HPDE6-E6E7 (cell line): ENCODE results near the gene DDX11.
"Not testable (repeated sequence)": the region's sequence is repeated elsewhere in the genome, so short reads cannot be mapped to it uniquely, and the experiment has no call there.

Experiments
- DNase-seq: peaks from one replicate; pipeline ENCODE4 v3.0.0; 2011; ENCODE audit warnings: missing footprints; ENCODE audit errors: extremely low spot score

DDX11 gene

GRCh38 chr12:31067656-31068055 is 6.0 kb upstream of the DDX11 start:
- DNase-seq, result not testable (repeated sequence)

GRCh38 chr12:31070971-31071740 is 2.5 kb upstream of the DDX11 start:
- not testable (repeated sequence) for DNase-seq

- not testable (repeated sequence) for DNase-seq
Observed at GRCh38 chr12:31072962-31073361, 698 bp upstream of the DDX11 start.

- DNase-seq, result not testable (repeated sequence)
Observed at GRCh38 chr12:31074333-31074874, 744 bp downstream of the DDX11 start.

- not testable (repeated sequence) for DNase-seq
Observed at GRCh38 chr12:31076150-31076549, 2.5 kb downstream of the DDX11 start.

GRCh38 chr12:31077095-31077494 is 3.4 kb downstream of the DDX11 start:
- not testable (repeated sequence) for DNase-seq

GRCh38 chr12:31077998-31078397 is 4.3 kb downstream of the DDX11 start:
- DNase-seq, result not testable (repeated sequence)

- DNase-seq, result not testable (repeated sequence)
Observed at GRCh38 chr12:31079421-31079820, 5.8 kb downstream of the DDX11 start.

GRCh38 chr12:31080221-31080620 is 6.6 kb downstream of the DDX11 start:
- not testable (repeated sequence) for DNase-seq

- DNase-seq, result not testable (repeated sequence)
Observed at GRCh38 chr12:31081274-31081673, 7.6 kb downstream of the DDX11 start.

GRCh38 chr12:31084241-31084640 is 10.6 kb downstream of the DDX11 start:
- DNase-seq, result not testable (repeated sequence)

GRCh38 chr12:31086032-31086431 is 12.4 kb downstream of the DDX11 start:
- DNase-seq, result not testable (repeated sequence)

- DNase-seq, result not testable (repeated sequence)
Observed at GRCh38 chr12:31087486-31087885, 13.8 kb downstream of the DDX11 start.

- DNase-seq, result not testable (repeated sequence)
Observed at GRCh38 chr12:31087956-31088355, 14.3 kb downstream of the DDX11 start.

- DNase-seq, result no peak
Observed at GRCh38 chr12:31089072-31089471, 15.4 kb downstream of the DDX11 start.

GRCh38 chr12:31091629-31092028 is 18.0 kb downstream of the DDX11 start:
- DNase-seq, result not testable (repeated sequence)

- DNase-seq, result not testable (repeated sequence)
Observed at GRCh38 chr12:31092718-31093117, 19.1 kb downstream of the DDX11 start.

GRCh38 chr12:31095080-31095860 is 21.6 kb downstream of the DDX11 start:
- DNase-seq, result not testable (repeated sequence)

GRCh38 chr12:31096251-31097065 is 22.8 kb downstream of the DDX11 start:
- DNase-seq, result not testable (repeated sequence)

- DNase-seq, result not testable (repeated sequence)
Observed at GRCh38 chr12:31097819-31098218, 24.2 kb downstream of the DDX11 start.

GRCh38 chr12:31098363-31098762 is 24.7 kb downstream of the DDX11 start:
- not testable (repeated sequence) for DNase-seq
